Activated T-helper 1 cell treated with anti-CD3 and anti-CD28 coated beads, Interleukin-2, amount 50 U/mL, for 16 hours (primary cell): ENCODE results near the gene MEDAG.
A peak's percentile ranks its signal among the peaks of the same experiment; 100 is the strongest.

Experiments
- DNase-seq, 2 donors: peaks; one replicate each; pipeline ENCODE4 v3.0.0-alpha.2; 2020; ENCODE audit warnings: low read depth in 1 of 2, low spot score in 1 of 2

Gene MEDAG

DNA sequence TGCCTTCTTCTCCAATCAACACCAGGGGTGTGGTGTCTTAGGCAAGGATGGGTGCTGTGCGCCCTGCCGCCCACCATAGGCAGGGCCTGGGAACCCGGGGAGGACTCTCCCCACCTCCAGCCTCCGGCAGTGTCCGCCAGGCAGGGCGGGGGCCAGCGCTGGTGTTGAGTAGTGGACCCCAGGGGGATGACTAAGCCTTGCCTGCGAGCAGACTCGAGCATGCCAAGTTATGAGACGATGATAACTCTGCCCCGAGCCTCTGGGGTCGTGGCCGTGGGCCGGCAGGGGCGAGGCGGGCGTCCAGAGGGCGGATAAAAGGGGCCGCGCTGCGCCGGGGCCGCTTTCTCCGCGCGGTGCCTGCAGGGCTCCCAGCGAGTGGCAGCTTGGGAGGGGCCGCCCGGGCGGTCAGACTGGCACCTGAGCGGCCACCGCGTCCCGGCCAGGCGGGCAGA is at the start of gene MEDAG:
TSS of gene MEDAG (plus strand) at position 340 of the 452 bp plus-strand sequence. CDS start 245 bp downstream, outside the sequence.
- DNase-seq, result no peak

DNA sequence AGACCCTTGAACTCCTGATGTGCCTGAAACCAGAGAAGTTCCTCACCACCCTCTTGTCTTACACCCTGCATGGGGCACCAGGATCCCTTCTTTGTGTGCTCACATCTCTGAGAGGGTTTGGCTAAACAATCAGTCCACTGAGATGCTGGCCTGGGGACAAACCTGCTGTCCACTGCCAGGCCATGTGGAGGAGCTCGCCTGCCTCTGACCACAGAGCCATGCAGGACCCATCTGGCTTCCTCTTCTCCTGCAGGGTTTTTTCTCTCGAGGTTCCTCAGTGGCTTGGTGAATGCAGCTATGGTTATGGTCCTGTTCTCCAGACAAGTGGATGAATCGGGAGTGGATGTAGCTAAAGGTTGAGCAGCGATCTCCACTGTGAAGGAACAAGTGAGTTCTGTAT is 49.1 kb upstream of the MEDAG start:
- no peak for DNase-seq

DNA sequence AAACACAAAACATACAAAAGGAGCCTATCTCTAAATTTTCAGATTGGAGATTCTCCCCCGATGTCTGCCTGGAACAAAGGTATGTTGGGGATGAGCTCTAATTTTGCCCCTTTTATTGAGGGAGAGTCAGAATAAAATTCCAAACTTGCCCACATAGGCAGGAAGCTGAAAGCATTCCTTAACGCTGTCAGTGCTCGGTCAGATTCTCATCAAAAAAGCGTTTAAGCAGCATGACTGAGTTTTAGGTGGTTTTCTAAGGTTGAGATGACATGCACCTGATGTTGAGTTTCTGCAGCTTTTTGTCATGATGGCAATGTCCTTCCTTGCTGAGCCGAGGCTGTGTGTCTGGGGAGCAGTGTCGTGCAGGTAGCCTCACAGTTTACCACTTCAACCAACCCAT is 48.4 kb upstream of the MEDAG start:
- DNase-seq, result no peak

DNA sequence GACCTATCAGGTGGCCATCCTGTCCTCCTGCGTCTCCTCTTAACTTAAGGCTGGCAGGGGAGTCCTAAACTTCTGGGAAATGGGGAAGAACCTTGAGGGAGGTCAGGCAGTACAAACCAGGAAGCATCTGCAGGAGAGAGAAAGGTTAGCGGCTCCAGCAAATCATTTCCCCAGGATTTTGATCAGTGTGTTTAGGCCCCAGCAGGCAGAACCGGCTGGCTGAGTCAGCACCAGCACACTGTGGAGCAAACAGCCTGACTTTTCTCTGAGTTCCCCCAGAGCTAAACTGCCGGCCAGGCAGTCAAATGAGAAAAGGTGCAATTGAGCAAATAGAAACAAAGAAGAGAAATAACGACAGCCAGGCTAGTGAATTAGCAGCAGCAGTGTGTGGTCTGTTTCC is 46.7 kb upstream of the MEDAG start:
- DNase-seq, result no peak

DNA sequence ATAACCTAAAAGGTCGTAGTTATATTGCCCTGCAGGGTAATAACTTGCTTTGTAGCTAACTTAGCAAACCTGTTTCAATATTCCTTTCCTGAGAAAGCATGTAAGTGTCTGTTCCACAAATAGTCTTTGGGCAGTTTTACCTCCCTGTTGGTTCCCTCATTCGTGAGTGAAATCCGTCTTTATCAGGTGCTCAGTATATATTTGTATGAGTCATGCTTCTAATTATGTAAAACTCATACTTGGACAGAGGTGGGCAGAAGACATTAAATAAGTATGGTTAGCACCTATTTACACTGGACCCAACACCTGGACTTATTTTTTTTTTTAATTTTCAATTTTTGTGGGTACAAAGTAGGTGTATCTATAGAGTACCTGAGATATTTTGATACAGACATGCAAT is 44.9 kb upstream of the MEDAG start:
- DNase-seq, result no peak

DNA sequence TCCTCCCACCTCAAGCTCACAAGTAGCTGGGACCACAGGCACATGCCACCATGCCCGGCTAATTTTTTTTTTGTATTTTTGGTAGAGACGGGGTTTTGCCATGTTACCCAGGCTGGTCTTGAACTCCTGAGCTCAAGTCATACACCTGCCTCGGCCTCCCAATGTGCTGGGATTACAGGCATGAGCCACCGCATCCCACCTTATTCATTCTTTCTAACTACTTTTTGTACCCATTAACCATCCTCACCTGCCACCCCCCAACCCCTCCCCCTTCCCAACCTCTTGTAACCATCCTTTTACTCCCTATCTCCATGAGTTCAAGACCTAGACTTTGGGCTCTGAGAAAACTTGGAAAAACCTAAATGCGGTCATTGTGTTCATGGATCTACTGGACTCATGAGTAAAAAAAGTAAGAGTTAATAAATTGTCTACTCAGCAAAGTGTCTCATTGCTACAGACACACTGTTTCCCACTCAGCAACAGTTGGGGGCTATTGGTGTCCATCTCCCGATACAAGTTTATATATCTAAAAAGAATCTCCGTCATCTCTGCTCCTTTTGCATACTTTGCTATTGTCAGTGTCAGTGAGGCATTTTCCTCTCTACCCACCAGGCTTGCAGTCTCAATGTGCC is 44.1 kb upstream of the MEDAG start:
- no peak for DNase-seq

DNA sequence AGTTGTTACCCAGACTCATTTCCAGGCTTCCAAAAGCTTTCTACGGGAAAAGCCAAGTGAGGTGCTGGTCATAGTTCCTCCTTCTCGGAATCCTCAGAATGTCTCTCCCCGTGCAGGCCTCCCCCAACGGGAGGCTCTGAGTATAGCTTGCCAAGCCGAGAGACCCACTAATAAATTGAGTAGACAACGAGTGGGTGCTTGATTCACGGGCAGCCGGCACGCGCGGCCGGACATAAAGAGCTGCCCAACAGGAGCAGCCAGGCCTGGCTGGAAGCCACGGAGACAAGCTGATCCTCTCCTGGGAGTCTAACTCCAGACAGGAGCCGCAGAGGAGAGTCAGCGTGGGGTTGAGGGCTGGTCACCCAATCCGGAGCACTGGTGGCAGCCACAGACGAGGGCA is 43.4 kb upstream of the MEDAG start:
- DNase-seq, result no peak

DNA sequence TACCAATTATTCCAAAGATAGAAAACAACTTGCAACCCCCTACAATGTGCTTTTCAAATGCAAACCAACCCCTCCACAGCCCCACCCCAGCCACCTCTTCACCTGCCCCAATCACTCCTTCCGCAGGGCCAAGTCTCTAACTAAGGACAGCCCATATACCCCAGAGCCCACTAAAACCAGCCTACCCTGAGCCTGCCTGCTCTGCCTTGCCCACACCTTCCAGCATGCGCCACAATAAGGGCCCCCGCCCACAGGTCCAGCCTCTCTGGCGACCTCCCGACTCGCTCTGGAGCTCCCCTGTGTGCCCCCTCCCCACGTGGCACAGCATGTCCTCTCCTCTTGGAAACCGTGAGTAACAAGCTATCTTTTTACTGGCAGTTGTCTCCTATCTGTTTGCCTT is 42.8 kb upstream of the MEDAG start:
- no peak for DNase-seq

DNA sequence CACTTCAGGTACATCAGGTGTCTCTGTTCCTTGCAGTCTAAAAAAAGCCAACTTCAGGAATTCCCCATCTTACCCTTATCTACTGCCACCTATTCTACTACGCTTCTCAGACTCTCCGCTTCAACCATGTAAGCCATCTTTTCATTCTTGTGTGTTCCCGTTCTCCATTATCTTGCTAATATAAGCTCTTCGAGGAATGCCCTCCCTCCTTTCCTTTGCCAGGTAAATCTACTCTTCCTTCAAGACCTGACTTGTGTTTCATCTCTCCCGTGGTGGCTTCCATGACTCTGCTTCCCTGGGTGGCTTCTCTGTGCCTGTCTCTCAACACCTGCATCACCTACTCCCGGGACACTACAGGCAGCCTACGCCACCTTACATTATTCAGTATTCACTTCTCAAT is 42.3 kb upstream of the MEDAG start:
- no peak for DNase-seq

DNA sequence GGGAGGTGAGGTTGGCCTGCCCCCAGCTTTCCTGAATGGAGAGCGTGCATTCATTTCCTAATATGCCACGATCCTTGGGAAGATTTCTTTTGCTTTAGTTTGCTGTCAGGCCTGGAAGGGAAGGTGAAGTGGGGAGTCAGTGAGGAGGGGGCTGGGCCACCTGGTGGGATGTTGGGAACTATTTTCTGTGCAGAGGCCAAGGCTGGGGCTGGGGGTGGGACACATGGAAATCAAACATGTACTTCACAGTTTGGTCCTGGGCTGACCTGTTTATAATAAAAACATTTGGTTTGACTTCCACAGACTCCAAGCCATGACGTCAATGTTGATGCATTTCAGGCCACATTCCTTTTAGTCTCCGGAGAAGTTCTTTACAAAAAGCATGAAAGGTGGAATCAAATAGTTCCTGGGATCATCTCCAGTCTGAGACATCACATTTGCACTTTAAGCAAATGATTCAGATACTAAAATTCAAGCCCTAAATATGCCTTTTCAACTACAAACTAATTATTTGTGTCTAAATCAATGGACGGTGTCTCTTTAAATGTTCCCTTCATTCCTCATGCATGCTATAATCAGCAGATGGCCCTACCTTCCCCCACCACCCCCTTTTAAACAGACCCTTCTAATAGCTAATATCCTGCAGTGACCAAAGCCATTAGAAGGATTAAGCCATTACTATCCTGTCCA is 41.5 kb upstream of the MEDAG start:
- no peak for DNase-seq

DNA sequence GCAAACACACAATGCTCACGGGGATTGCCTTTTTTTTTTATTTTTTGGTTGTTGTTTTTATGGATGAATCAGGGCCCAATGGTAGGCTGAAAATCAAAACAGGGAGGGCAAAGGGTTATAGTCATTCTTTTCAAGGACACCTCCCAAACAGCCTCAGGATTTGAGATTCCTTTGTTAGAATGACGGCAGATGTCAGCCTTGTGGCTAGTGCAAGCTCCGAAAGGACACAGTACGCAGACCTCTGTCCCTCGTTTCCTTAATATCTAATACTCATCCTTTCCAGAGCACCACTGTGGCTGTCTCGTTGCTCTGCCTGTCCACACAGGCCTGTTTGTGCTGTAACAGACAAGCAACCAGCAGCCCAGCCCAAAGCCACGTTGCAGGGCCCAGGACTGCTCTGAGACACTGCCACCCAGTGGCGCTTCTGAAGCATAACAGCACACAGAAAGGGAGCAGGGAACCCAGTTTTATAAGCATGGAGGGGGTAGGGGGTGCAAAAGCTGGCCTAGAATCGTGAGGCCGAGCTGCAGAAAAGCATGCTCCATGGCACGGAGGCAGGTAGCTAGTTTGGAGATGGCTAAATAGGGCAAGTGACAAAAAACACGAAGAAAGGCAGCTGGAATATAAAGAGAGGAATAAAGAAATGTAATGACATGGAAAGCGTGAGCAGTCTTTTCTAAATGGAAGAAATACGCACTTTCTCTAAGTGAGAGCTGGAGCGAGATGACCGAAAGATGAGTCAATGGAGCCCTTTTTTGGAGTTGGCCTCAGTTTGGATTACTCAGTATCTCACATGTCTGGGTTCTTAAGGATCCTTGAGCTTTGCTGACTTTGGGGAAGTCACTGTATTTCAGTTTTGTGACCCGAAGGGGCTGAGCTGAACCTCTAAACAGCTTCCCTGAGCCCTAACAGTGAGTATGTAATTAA is 40.7 kb upstream of the MEDAG start:
- DNase-seq, result peak; percentile 13 to 17

DNA sequence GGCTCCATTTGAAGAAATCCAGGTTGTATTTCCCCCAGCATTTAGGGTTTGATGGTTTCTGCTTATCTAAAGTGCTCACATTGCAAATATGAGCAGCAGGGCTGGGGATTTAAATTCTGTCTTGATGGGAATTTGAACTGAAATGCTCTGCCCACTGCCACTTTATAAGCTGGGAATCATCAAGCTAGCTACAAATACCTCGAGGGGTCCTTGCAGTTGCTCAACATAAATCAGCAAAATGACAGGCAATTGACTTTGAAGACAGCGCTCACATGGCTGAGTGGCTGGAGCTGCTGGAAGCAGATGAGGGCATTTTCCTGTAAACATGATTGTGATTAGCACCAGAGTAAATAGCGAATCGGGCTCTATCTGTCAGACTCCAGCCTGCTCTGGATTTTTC is 39.4 kb upstream of the MEDAG start:
- no peak for DNase-seq

DNA sequence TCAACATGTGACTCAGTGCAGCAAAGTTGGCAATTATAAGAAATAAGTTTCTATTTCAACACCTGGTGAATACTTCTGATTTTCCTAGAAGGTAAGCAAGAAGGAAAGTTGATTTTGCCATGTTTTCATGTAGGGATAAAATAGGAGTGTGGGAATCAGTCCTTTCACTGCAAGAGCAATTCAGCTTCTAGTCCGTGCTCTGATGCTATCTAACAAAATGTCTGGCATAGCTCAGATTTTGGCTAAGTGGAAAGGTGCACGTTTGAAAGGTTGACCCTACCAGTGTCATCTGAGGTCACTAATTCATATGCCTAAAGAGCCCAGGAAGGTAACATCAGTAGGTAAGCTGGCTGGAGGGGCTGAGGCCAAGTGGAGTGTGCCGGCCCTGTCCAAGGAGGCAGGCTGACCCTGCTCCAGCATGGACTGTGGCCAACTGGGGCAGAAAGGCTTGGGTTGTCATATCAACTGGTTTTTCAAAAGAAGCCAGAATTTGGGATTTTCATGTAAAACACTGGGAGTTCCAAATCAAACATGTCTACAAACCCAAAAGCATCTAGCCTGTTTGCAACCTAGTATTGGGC is 38.9 kb upstream of the MEDAG start:
- DNase-seq, result no peak

DNA sequence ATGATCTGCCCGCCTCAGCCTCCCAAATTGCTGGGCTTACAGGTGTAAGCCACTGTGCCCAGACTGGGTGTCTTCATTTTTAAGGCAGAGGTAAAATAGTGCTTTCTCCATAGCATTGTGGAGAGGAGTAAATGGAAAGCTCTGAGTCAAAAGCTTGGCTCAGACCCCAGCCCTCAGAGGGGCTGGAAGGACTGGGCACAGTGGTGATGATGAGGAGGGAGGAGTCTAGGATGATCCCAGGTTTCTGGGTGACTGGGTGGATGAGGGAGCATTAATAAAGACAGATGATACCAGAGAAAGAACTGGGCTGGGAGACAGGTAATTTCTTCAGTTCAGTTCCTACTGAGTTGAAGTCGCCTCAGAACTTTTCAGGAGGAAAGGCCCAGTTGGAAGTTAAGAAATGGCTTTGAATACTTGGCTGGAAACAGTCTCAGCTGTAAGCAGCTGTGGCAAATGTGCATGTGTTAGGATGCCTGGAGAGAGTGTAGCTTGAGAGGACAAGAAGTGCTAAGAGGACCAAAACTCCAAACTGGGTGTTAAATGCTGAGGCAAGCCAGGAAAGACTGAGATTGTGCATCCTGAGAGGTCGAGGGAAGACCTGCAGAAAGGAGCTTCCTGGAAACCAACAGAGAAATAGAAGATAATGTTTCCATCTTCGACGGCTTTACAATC is 37.1 kb upstream of the MEDAG start:
- DNase-seq, result no peak

DNA sequence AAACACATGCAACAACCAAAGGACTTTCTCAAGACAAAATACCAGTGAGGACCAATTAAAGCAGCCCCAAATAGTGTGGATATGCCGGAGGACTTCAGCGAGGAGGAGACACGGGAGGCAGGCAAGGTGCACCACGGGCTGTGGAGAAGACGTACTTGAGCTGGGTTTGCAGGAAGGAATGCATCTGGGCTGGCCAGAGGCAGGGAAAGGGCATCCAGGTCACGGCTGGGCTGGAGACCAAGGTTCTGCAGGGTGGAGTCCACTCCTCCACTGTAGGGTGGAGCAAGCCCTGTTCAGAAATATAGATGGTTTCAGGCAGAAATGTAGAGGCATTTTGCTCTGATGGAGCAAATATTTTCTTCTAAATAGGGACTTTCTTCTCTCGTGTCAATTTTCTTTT is 36.6 kb upstream of the MEDAG start:
- no peak for DNase-seq

DNA sequence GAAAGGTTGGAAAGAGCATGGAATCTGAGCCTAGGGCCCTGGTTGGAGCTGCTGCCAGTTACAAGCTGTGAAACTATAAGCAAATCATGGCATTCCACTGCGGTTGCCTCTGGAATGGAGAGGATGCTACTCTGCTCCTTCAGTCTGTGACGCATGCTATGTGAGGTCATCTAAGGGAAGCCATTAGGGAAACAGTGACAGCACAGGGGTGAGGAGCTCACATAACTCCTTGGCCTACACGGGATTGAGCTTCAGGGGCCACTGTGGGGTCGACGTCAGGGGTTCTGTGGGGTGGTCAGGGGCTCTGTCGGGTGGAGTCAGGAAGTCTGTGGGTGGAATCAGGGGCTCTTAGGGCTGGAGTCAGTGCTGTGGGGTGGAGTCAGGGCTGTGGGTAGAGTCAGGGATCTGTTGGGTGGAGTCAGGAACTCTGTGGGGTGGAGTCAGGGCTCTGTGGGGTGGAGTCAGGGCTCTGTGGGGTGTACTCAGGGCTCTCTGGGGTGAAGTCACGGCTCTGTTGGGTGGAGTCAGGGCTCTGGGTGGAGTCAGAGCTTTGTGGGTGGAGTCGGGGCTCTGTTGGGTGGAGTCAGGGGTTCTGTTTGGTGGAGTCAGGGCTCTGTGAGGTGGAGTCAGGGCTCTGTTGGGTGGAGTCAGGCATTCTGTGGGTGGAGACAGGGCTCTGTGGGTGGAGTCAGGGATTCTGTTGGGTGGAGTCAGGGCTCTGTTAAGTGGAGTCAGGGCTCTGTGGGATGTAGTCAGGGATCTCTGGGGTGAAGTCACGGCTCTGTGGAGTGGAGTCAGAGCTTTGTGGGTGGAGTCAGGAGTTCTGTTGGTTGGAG is 35.8 kb upstream of the MEDAG start:
- no peak for DNase-seq

DNA sequence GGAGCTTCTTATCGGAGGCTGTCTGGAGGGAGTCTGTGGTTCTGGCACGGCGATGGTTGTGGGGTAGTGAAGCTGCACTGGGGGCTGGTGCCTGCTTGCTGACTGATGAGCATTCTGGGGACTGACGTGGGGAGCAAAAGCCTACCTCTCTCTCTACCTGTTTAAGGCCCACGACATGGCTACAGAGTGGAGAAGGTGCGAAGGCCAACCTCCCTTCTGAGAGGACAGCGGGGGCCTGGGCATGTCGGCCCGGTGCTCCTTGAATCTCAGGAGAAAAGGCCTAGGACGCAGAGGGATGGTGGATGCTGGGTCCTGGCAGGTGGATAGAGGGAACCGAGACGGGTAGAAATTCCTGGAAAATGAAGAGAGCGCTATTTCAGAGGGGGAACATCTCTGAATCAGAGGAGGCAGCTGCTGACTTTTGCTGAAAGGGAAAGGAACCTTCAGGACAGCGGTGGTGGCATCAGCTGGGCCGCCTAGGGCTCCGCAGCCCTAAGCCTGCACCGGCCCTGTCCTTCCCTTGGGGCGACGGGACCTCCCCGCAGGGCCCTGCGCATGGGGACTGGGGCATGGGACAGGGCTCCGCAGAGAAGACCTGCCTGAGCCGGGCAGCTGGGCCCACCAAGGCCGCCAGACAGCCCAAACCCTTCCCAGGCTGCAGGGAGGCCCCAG is 35.0 kb upstream of the MEDAG start:
- no peak for DNase-seq

DNA sequence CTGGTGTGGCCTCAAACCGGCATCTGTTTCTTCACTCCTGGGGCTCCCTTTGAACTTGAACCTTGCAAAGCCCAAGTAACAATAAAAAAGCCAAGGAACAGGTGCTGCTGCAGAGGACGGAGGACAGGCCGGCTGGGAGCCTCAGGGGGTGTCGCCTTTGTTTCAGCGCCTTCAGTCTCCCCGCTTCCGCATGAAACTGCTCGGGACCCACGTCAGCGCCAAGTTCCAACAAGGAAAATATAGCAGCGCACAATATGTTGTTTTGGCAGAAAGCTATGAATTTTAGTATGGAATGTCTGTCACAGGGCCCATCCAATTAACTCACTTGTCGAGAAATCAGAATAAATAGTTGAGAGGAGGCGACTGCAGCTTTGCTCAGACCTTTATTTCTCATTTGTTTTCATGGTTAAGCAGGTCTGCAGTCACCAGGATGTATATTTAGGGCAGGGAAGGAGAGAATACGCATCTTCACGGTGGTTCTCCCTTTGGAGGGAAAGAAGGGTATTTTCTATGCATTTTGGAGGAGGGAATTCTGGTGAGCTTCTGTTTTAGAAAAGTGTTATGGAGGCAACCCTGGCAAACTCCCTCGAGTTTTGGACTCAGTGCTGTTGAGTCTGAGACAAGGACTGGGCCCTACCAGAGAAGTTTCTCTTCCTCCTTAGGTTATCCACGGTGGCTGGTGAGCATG is 34.3 kb upstream of the MEDAG start:
- no peak for DNase-seq

DNA sequence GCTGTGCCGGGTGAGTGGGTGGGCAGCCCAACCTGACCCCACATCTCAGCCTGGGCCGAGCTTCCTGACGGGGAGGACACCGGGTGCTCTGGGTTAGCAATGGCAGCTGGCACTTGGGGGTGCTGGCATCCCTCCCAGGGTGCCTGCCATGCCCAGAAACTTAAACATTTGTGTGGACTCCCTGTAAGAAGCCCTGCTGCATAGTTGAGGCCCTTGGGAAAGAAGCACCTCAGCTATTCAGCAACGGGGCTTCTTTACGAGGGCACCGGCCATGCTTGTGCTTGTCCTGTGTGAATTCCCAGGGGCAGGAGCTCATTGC is 33.8 kb upstream of the MEDAG start:
- no peak for DNase-seq
